ENCODE data around the gene EIF5A.

The EIF5A gene

GRCh38 chr17:7352910-7353635, 45.6 kb downstream of the EIF5A start:
- in situ Hi-C loops (cut with MboI; ENCODE audit: low sequenced_read_pairs) = no loop called here

- in situ Hi-C loops (cut with MboI; ENCODE audit: low sequenced_read_pairs) = no loop called here
Measured at GRCh38 chr17:7354262-7354843, 46.9 kb downstream of the EIF5A start.

DNA sequence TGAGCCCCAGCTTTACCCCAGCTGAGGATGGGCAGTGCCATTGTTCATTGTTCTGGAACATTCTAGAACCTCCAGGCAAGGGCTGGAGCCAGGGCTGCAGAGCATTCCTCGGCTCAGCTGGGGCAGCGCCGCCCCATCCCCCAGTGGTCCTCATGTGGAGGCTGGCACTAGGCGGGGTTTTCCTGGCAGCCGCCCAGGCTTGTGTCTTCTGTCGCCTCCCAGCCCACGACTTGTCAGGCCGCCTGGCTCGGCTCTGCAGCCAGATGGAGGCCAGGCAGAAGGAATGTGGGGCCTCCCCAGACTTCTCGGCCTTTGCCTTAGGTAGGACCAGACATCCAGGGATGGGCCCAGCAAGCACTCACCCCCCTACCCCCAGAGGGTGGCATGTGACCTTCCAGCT, 47.6 kb downstream of the EIF5A start, which contains the start of gene TMEM95:
Gene TMEM95, plus strand, starts transcription at position 104 of the 400 bp plus-strand sequence. Its CDS starts 49 bp downstream, at position 153.
- in situ Hi-C loops (cut with MboI; ENCODE audit: low sequenced_read_pairs) = no loop called here

GRCh38 chr17:7355573-7355972, 48.1 kb downstream of the EIF5A start:
- in situ Hi-C loops (cut with MboI; ENCODE audit: low sequenced_read_pairs) = no loop called here

DNA sequence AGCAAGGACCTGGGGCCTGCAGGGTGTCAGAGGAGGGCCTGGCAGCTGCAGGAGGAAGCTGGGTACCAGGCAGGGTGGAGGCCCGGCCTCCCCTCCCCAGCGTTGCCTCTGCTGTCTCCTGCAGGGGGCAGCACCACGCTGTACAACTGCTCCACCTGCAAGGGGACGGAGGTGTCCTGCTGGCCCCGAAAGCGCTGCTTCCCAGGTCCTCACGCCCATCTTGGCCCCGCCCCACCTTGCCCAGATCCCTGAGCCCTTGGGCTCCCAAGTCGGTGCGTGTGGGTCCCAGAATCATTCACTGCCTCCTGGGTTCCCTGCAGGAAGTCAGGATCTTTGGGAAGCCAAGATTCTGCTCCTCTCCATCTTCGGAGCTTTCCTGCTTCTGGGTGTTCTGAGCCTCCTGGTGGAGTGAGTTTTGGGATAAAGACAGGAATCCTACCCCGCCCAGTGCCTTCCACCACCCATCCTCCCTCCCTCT, 48.7 kb downstream of the EIF5A start:
- in situ Hi-C loops (cut with MboI; ENCODE audit: low sequenced_read_pairs) = no loop called here

GRCh38 chr17:7356756-7357155, 49.3 kb downstream of the EIF5A start:
- in situ Hi-C loops (cut with MboI; ENCODE audit: low sequenced_read_pairs) = no loop called here

DNA sequence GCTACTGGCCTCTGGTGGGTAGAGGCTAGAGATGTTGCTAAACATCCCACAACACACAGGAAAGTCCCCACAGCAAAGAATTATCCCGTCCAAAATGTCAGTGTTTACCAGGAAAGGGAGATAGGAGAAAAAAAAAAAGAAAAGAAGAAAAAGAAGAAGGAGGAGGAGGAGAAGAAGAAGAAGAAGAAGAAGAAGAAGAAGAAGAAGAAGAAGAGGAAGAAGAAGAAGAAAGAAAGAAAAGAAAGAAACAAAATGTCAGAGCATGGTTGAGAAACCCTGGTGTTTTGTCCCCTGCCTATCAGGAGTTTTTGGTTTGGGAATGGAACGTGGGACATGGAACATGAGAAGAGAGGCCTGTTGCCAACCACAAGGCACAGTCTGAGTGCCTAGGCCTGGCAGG, 50.0 kb downstream of the EIF5A start:
- in situ Hi-C loops (cut with MboI; ENCODE audit: low sequenced_read_pairs) = no loop called here

DNA sequence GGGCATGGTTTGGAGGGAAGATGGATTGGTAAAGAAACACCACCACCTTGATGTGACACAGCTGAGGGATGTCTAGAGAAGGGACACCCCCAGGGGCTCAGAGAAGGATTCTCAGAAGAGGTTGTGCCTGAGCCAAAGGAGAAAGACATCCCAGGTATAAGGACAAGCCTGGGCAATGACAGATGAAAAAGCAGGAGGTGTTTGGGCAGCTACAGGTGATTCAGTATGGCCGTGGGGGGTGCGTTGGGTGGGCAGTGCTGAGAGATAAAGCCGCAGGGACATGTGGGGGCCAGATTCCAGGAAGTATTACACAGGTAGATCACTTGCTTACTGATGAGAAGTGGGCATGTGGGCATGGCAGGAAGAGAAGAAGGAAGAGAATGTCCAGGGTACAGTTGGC, 54.5 kb downstream of the EIF5A start:
- in situ Hi-C loops (cut with MboI; ENCODE audit: low sequenced_read_pairs) = no loop called here
